Coronary artery (tissue), 2 donors: ENCODE data around the gene ARCN1.

ENCODE experiments used
- DNase-seq: peaks from one replicate; pipeline ENCODE4 v3.0.0-alpha.2; 2017; ENCODE audit warnings: low spot score
- H3K27ac ChIP-seq, 2 donors: fragments of 200-600 bp; sonication (generic); one replicate each; pipeline ENCODE4 v1.5.1; 2016 to 2019
- H3K4me3 ChIP-seq: fragments of 200-600 bp; sonication (generic); 2 replicates; pipeline ENCODE4 v1.5.1; 2016; ENCODE audit warnings: mild to moderate bottlenecking, moderate library complexity
- TF ChIP-seq, protein P1 (sequence below): fragments of 200-600 bp; sonication (generic); IDR thresholded peaks from one replicate; pipeline ENCODE4 v1.5.1; 2019; ENCODE audit warnings: antibody characterized with exemption

Gene ARCN1

DNA sequence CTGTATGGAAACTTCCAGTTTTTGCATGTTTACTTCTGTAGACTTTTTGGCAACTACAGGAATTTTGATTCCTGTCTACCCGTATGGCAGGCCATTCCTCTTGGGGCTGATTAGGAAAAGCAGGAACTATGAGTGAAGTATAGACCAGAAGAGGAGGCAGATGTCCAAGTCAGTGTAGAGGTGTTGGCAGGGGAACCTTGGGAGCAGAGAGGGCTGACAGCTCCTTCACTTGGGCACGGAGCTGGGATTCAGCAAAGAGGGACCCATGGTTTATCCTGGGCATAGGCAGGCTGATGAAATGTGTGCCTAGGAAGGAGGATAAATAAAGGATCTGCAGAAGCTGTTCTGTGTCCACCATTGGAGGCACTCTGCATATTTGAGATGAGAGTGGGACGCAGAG is 74.2 kb downstream of the ARCN1 start:
- no peak for DNase-seq
- Histone ChIP-seq H3K4me3 (no peak overlapping the region), H3K27ac (no peak overlapping the region)
- TF ChIP-seq, protein P1, sequence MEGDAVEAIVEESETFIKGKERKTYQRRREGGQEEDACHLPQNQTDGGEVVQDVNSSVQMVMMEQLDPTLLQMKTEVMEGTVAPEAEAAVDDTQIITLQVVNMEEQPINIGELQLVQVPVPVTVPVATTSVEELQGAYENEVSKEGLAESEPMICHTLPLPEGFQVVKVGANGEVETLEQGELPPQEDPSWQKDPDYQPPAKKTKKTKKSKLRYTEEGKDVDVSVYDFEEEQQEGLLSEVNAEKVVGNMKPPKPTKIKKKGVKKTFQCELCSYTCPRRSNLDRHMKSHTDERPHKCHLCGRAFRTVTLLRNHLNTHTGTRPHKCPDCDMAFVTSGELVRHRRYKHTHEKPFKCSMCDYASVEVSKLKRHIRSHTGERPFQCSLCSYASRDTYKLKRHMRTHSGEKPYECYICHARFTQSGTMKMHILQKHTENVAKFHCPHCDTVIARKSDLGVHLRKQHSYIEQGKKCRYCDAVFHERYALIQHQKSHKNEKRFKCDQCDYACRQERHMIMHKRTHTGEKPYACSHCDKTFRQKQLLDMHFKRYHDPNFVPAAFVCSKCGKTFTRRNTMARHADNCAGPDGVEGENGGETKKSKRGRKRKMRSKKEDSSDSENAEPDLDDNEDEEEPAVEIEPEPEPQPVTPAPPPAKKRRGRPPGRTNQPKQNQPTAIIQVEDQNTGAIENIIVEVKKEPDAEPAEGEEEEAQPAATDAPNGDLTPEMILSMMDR: no peak

DNA sequence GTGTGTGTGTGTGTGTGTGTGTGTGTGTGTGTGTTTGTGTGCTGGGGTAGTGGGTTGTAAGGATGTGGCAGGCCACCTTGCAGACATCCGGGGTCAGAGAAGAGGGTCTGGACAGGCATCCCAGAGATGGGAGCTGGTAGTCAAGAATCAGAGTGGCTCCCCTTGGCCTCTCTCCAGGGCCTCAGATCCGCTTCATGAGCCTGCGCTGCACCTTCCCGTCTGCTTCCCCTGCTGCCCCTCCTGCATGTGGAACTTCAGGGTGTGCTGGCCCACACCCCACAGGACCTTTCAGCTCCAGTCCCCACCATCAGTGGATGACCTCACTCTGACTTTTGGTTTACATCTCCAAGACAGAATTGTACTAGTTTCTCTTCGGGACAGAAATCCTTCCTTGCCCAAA is 76.1 kb downstream of the ARCN1 start:
- DNase-seq: no peak

DNA sequence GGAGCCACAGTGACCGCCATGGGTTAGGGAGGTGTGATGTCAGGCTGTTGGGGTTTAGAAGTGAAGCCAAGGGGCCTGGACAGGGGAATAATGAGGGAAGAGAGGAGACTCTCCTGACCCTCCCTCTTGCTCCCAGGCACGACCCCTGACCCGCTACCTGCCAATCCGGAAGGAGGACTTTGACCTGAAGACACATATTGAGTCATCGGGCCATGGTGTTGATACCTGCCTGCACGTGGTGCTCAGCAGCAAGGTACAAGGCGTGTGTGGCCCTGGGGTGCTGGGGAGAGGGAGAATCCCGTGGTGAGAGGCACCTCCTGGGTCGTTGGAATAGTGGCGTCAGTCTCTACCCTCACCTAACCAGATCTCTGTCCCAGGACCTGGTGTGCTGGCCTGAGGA is 77.7 kb downstream of the ARCN1 start:
- H3K4me3 ChIP-seq: no peak overlapping the region
- H3K27ac ChIP-seq: no peak overlapping the region
- peak; percentile 68 for DNase-seq
- TF ChIP-seq, protein P1: no peak

More for the DNA sequence above, 76.1 kb downstream of the ARCN1 start:
- H3K4me3 ChIP-seq: no peak overlapping the region
- H3K27ac ChIP-seq: no peak overlapping the region
- TF ChIP-seq, protein P1: no peak

DNA sequence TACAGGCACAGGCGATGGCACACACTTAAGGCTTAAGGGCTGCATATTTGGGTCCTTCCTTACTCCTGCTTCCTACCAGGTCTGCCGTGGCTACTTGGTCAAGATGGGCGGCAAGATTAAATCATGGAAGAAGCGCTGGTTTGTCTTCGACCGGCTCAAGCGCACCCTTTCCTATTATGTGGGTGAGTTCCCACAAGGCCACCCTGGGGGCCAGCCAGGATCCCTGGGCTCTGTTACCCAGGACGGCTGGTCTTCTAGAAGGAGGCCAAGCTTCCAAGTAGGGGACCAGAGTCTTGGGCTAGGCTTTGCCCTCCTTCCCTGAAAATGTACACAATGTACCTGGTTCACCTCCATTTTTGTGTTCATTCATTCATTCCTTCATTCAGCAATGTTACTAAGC is 78.2 kb downstream of the ARCN1 start:
- TF ChIP-seq, protein P1: no peak
- peak; percentile 43 for DNase-seq
- Histone ChIP-seq H3K27ac (no peak overlapping the region), H3K4me3 (no peak overlapping the region)

DNA sequence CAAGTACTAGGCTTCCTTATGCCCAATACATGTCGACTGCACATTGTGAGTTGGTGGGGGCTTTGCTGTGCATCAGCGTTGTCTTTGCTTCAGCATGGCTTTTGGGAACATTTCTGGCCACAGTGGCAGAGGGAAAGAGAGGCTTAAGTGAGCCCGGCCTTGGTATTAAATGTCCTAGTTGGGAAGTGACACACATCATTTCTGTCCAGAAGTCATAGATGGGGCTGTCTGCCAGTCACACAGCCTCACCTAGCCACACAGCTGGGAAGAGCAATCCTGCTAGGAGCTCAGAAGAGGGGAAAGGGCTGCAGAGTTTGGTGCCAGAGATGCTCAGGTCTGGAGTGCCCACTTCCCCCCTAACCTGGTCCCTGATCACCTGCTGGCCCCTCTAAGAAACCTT is 79.6 kb downstream of the ARCN1 start:
- DNase-seq: peak; percentile 40
- TF ChIP-seq, protein P1: no peak
- Histone ChIP-seq H3K27ac (no peak overlapping the region), H3K4me3 (no peak overlapping the region)
